HCT116 (cell line): ENCODE data around the gene ARNT2. TPM values are rescaled to one million over a fixed set of nuclear protein-coding genes. Genes with fewer than 3 reads are reported as not detected.

Experiments used
- ATAC-seq: fragments of 200-7000 bp; cut with Tn5 transposase; 2 replicates; pipeline ENCODE4 v1.9.1; 2020; ENCODE audit warnings: mild to moderate bottlenecking, moderate library complexity
- BruUV-seq: library from RNA; stranded (reverse); fragments of 400-500 nt; replicated peaks from 2 replicates; lab custom pipeline; 2021; lab: Mats Ljungman, UMichigan
- CTCF ChIA-PET: fragments of 300-600 bp; sonication (Branson Sonifier 250); formaldehyde crosslinking; loops from one replicate; lab custom pipeline; 2021; ENCODE audit warnings: antibody characterized with exemption; lab: Charles Lee
- POLR2A ChIA-PET: fragments of 300-600, 350-600 bp; sonication (Branson Sonifier 250); formaldehyde crosslinking; loops from one replicate; lab custom pipeline; 2021; ENCODE audit warnings: antibody characterized with exemption; lab: Charles Lee
- RAD21 ChIA-PET, 2 experiments: fragments of 300-600 bp; sonication (Branson Sonifier 250); formaldehyde crosslinking; loops; one replicate each; lab custom pipeline; 2023; ENCODE audit warnings: low total read pairs in 2 of 2; ENCODE audit not compliant: uncharacterized antibody in 2 of 2, unreplicated experiment in 2 of 2, low non-redundant PET in 1 of 2; lab: Charles Lee
- DNase-seq: peaks from one replicate; pipeline ENCODE4 v3.0.0-alpha.2; 2010; ENCODE audit warnings: low read depth, low spot score
- H2AFZ ChIP-seq: fragments of 200-600 bp; shearing (Covaris generic), sonication (generic); 2 replicates; pipeline ENCODE4 v1.6.1; 2017; ENCODE audit warnings: low read depth, mixed run types, mixed read lengths, antibody characterized with exemption, low read length; ENCODE audit not compliant: poor library complexity, severe bottlenecking
- H3K27ac ChIP-seq: 2 replicates; pipeline ENCODE4 v1.5.1; 2012; ENCODE audit warnings: low read depth, low read length
- H3K27me3 ChIP-seq: fragments of 200-600 bp; sonication (generic); 2 replicates; pipeline ENCODE4 v1.6.1; 2016; ENCODE audit warnings: mixed run types, low read length, mixed read lengths; ENCODE audit not compliant: insufficient read depth
- H3K36me3 ChIP-seq, 2 experiments: fragments of 200-500 bp in 1 of 2; fragments of 200-600 bp in 1 of 2; sonication (Bioruptor generic) in 1 of 2; sonication (generic) in 1 of 2; 2 replicates each; pipeline versions ENCODE4 v1.5.1 to v1.6.1; 2014 to 2016; ENCODE audit warnings: low read length in 2 of 2, inconsistent platforms in 1 of 2, mixed read lengths in 1 of 2, mixed run types in 1 of 2; ENCODE audit not compliant: insufficient read depth in 2 of 2, control insufficient read depth in 1 of 2
- H3K4me1 ChIP-seq, 2 experiments: fragments of 200-600 bp in 1 of 2; sonication (generic) in 1 of 2; 2 replicates each; pipeline versions ENCODE4 v1.5.1 to v1.6.1; 2012 to 2017; ENCODE audit warnings: low read length in 2 of 2, inconsistent platforms in 1 of 2, mild to moderate bottlenecking in 1 of 2, mixed read lengths in 1 of 2, mixed run types in 1 of 2, moderate library complexity in 1 of 2; ENCODE audit not compliant: insufficient read depth in 2 of 2, control insufficient read depth in 1 of 2
- H3K4me2 ChIP-seq: fragments of 200-600 bp; sonication (generic); 2 replicates; pipeline ENCODE4 v1.6.1; 2017; ENCODE audit warnings: mixed run types, low read length, mixed read lengths
- H3K4me3 ChIP-seq, 2 experiments: fragments of 200-600 bp in 1 of 2; sonication (generic) in 1 of 2; replicated peaks in 1 of 2; 2 replicates each; pipeline ENCODE4 v1.5.1; 2011 to 2016; ENCODE audit warnings: low read length in 2 of 2, control low read depth in 1 of 2, low read depth in 1 of 2, mild to moderate bottlenecking in 1 of 2, mixed read lengths in 1 of 2, mixed run types in 1 of 2
- H3K79me2 ChIP-seq: fragments of 200-600 bp; sonication (generic); 2 replicates; pipeline ENCODE4 v1.6.1; 2017; ENCODE audit warnings: mild to moderate bottlenecking, mixed run types, low read length, moderate library complexity, mixed read lengths; ENCODE audit not compliant: insufficient read depth
- H3K9ac ChIP-seq: fragments of 200-600 bp; sonication (generic); 2 replicates; pipeline ENCODE4 v1.6.1; 2016; ENCODE audit warnings: low read length, mixed read lengths
- H3K9me2 ChIP-seq: fragments of 200-600 bp; sonication (generic), shearing (Covaris generic); 2 replicates; pipeline ENCODE4 v1.6.1; 2017; ENCODE audit warnings: mixed run types, mild to moderate bottlenecking, moderate library complexity; ENCODE audit not compliant: insufficient read depth
- H3K9me3 ChIP-seq, 2 experiments: fragments of 200-500 bp in 1 of 2; fragments of 200-600 bp in 1 of 2; sonication (Bioruptor generic) in 1 of 2; sonication (generic) in 1 of 2; 2 replicates each; pipeline ENCODE4 v1.6.1; 2014 to 2017; ENCODE audit warnings: low read length in 2 of 2, mixed read lengths in 2 of 2, inconsistent platforms in 1 of 2, low read depth in 1 of 2, mild to moderate bottlenecking in 1 of 2, mixed run types in 1 of 2, moderate library complexity in 1 of 2; ENCODE audit not compliant: control insufficient read depth in 1 of 2, insufficient read depth in 1 of 2
- H4K20me1 ChIP-seq: fragments of 200-600 bp; sonication (generic), shearing (Covaris generic); 2 replicates; pipeline ENCODE4 v1.6.1; 2017; ENCODE audit warnings: mixed run types, mild to moderate bottlenecking, moderate library complexity; ENCODE audit not compliant: insufficient read depth
- ATF3 ChIP-seq: IDR thresholded peaks from 2 replicates; pipeline ENCODE4 v1.6.1; 2012
- CBX3 ChIP-seq: IDR thresholded peaks from 2 replicates; pipeline ENCODE4 v1.6.1; 2012; ENCODE audit warnings: low read depth
- CEBPB ChIP-seq: IDR thresholded peaks from 2 replicates; pipeline ENCODE4 v1.6.1; 2012; ENCODE audit warnings: low read depth
- ELF1 ChIP-seq: IDR thresholded peaks from 2 replicates; pipeline ENCODE4 v1.6.1; 2012; ENCODE audit warnings: low read depth, borderline replicate concordance
- EZH2 ChIP-seq: fragments of 200-600 bp; sonication (generic); IDR thresholded peaks from 2 replicates; pipeline ENCODE4 v1.6.1; 2017; ENCODE audit warnings: antibody characterized with exemption, mixed run types
- EZH2phosphoT487 ChIP-seq: fragments of 200-600 bp; IDR thresholded peaks from 2 replicates; pipeline ENCODE4 v1.6.1; 2018; ENCODE audit warnings: antibody characterized with exemption, borderline replicate concordance
- FOSL1 ChIP-seq: IDR thresholded peaks from 2 replicates; pipeline ENCODE4 v1.6.1; 2012; ENCODE audit warnings: low read depth
- JUND ChIP-seq: IDR thresholded peaks from 2 replicates; pipeline ENCODE4 v1.6.1; 2012
- MAX ChIP-seq: IDR thresholded peaks from 2 replicates; pipeline ENCODE4 v1.6.1; 2012
- POLR2A ChIP-seq: IDR thresholded peaks from 2 replicates; pipeline ENCODE4 v1.7.0; 2011; ENCODE audit warnings: borderline replicate concordance; ENCODE audit not compliant: insufficient read depth, insufficient read length; ENCODE audit errors: extremely low read depth
- POLR2AphosphoS5 ChIP-seq: IDR thresholded peaks from 2 replicates; pipeline ENCODE4 v1.6.1; 2011; ENCODE audit warnings: mild to moderate bottlenecking, low read depth, low read length, moderate library complexity
- RAD21 ChIP-seq: IDR thresholded peaks from 2 replicates; pipeline ENCODE4 v1.6.1; 2012; ENCODE audit warnings: low read depth, mild to moderate bottlenecking
- SIN3A ChIP-seq: IDR thresholded peaks from 2 replicates; pipeline ENCODE4 v1.6.1; 2012; ENCODE audit warnings: low read depth
- SP1 ChIP-seq: IDR thresholded peaks from 2 replicates; pipeline ENCODE4 v1.6.1; 2012; ENCODE audit warnings: low read depth
- TCF7L2 ChIP-seq: IDR thresholded peaks from 2 replicates; pipeline ENCODE4 v1.7.0; 2011; ENCODE audit warnings: borderline replicate concordance, inconsistent platforms; ENCODE audit not compliant: insufficient read depth, insufficient read length; ENCODE audit errors: extremely low read depth
- YY1 ChIP-seq: IDR thresholded peaks from 2 replicates; pipeline ENCODE4 v1.6.1; 2011; ENCODE audit warnings: low read length, low read depth, moderate library complexity, mild to moderate bottlenecking; ENCODE audit not compliant: insufficient replicate concordance; ENCODE audit errors: extremely low read depth
- ZNF274 ChIP-seq: fragments of 200-500 bp; sonication (Bioruptor generic); IDR thresholded peaks from 2 replicates; pipeline ENCODE4 v1.6.1; 2014; ENCODE audit warnings: mild to moderate bottlenecking, low read depth, low read length, inconsistent platforms
- intact Hi-C: fragments of 100-400 bp; cut with micrococcal nuclease; formaldehyde crosslinking; loops from 2 replicates; pipeline ENCODE4 v1.10.0; 2022
- total RNA-seq: library from RNA; stranded (reverse); gene quantifications from one replicate; pipeline ENCODE4 v1.2.1, GENCODE V29; 2021; ENCODE audit not compliant: unreplicated experiment
- TF ChIP-seq, protein P1 (sequence below): IDR thresholded peaks from 2 replicates; pipeline ENCODE4 v1.6.1; 2011; ENCODE audit warnings: mild to moderate bottlenecking, low read length, moderate library complexity; ENCODE audit not compliant: insufficient replicate concordance; ENCODE audit errors: extremely low read depth

The ARNT2 gene
- total RNA-seq, 1 experiment from 2014 or later, result 3.0 TPM

GRCh38 chr15:80585544-80586018 is 181.4 kb downstream of the ARNT2 start (continued):
- TF ChIP-seq EZH2, result no peak
- TF ChIP-seq JUND, result no peak; the same call in 1 of the 2 replicates
- TF ChIP-seq RAD21, result peak; percentile 70
- no peak for TF ChIP-seq POLR2A

GRCh38 chr15:80586161-80586560 is 182.0 kb downstream of the ARNT2 start:
- Histone ChIP-seq H3K4me3 (no peak overlapping the region), H3K9ac (no peak overlapping the region), H3K4me1 (peaks cover 5 to 45% of the 10 kb centered on the region in 2 experiments; a peak in 3 of 4 replicates), H3K27me3 (no peaks in the 10 kb centered on the region), H3K9me2 (no peaks in the 10 kb centered on the region), H3K9me3 (no peaks in the 10 kb centered on the region), H2AFZ (no peak overlapping the region), H3K36me3 (no peaks in the 10 kb centered on the region), H4K20me1 (no peaks in the 10 kb centered on the region), H3K79me2 (no peaks in the 10 kb centered on the region), H3K27ac (no peak overlapping the region), H3K4me2 (peak overlapping the region; percentile 44)
- intact Hi-C loops, result no loop called here
- TF ChIP-seq CEBPB, result no peak
- TF ChIP-seq ZNF274, result no peak
- TF ChIP-seq, protein P1, sequence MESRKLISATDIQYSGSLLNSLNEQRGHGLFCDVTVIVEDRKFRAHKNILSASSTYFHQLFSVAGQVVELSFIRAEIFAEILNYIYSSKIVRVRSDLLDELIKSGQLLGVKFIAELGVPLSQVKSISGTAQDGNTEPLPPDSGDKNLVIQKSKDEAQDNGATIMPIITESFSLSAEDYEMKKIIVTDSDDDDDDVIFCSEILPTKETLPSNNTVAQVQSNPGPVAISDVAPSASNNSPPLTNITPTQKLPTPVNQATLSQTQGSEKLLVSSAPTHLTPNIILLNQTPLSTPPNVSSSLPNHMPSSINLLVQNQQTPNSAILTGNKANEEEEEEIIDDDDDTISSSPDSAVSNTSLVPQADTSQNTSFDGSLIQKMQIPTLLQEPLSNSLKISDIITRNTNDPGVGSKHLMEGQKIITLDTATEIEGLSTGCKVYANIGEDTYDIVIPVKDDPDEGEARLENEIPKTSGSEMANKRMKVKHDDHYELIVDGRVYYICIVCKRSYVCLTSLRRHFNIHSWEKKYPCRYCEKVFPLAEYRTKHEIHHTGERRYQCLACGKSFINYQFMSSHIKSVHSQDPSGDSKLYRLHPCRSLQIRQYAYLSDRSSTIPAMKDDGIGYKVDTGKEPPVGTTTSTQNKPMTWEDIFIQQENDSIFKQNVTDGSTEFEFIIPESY, result no peak
- TF ChIP-seq SP1, result no peak
- TF ChIP-seq SIN3A, result no peak
- TF ChIP-seq POLR2AphosphoS5, result no peak
- no peak for TF ChIP-seq ATF3
- no peak for TF ChIP-seq FOSL1
- TF ChIP-seq CBX3, result no peak
- no peak for TF ChIP-seq YY1
- TF ChIP-seq EZH2phosphoT487, result no peak
- no peak for TF ChIP-seq RAD21
- no peak for TF ChIP-seq TCF7L2
- TF ChIP-seq MAX, result no peak
- no peak for TF ChIP-seq ELF1
- ATAC-seq (peak; percentile 9; the same call in 1 of the 2 replicates), DNase-seq (no peak)
- no TSS peak for BruUV-seq
- RAD21 ChIA-PET, result no interaction called here
- CTCF ChIA-PET, result interaction anchor here (1.2 kb wide), 1 partner anchor 190 kb away, joined by 5 read pairs; no protein-coding TSS in a partner anchor
- POLR2A ChIA-PET, result no interaction called here
